GM18868 (cell line): ENCODE measurements around the gene PBOV1.

Experiments used
- ATAC-seq: cut with Tn5 transposase; IDR thresholded peaks from one replicate; pipeline ENCODE4 v1.9.1; 2021; ENCODE audit warnings: mild to moderate bottlenecking, moderate library complexity; ENCODE audit not compliant: unreplicated experiment

Gene PBOV1

DNA sequence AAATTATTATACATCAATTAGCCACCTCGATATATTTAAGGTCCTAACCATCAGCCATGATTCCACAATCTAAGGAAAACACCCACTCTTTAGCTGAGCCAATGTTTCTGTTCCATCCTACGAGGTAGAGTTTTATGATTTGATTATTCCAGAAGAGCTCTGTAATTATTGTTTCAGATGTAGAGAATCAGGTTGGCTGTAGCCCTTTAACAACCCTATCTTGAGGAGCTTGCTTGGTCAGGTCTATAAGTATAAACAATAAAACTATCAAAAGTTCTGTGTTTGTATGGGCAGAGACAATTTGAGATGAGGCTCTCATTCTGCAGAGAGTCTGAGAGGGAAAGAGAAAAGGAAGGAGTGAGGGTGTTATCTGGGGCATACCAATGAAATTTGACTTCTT, at the start of gene PBOV1:
PBOV1 (minus strand) TSS at position 43 of the 400 bp plus-strand sequence. CDS start 96 bp downstream, outside the sequence.
- no peak for ATAC-seq

DNA sequence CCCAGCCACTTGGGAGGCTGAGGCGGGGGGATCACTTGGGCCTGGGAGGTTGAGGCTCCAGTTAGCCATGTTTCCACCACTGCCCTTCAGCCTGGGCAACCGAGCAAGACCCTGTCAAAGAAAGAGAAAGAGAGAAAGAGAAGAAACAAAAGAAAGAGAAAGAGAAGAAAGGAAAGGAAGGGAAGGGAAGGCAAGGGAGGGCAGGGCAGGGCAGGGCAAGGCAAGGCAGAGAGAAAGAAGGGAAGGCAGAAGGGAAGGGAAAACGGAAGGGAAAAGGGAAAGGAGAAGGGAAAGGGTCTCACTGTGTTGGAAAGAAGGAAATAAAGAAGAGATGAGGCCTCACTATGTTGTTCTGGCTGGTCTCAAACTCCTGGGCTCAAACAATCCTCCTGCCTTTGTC, 47.8 kb upstream of the PBOV1 start:
- no peak for ATAC-seq

DNA sequence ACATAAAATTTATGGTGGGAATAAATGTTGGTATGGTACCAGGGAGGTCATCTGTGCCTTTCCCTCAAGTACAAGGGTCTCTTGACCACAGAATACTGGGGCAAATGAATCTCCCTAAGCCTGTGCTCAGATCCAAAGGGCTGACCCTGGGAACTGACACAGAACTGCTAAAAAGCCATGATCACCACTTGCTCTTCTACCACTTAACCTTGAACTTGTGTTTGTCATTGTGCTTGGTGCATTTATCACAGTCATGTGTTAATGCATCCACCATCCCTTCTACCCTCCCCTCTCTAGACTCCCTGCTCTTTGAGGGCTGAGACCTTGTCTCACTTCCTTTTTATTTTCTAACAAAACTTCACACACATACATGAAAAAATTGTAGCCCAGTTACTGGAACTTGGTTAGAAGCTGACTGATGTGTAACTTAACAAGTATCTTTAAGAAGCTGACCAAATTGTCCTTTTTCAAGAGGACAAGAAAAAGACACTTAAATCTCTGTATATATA, 46.1 kb upstream of the PBOV1 start:
- no peak for ATAC-seq

DNA sequence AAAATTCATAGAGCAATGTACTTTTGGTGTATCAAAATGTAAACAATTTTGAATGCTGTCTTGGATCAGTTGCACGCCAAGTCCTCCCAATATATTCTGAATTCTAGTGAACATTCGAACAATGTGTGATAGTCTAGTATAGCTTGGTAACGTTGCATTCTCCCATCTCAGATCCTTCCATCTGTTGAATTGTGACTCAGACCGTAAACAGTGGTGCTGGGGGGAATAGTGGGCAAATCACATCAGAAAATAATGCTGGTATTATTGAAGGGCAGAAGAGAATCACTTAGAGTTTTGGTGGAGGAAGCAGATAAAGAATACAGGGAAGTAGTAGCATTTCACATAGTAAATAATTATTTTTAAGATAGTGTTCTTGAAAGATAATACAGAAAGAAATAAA, 45.7 kb upstream of the PBOV1 start:
- no peak for ATAC-seq

DNA sequence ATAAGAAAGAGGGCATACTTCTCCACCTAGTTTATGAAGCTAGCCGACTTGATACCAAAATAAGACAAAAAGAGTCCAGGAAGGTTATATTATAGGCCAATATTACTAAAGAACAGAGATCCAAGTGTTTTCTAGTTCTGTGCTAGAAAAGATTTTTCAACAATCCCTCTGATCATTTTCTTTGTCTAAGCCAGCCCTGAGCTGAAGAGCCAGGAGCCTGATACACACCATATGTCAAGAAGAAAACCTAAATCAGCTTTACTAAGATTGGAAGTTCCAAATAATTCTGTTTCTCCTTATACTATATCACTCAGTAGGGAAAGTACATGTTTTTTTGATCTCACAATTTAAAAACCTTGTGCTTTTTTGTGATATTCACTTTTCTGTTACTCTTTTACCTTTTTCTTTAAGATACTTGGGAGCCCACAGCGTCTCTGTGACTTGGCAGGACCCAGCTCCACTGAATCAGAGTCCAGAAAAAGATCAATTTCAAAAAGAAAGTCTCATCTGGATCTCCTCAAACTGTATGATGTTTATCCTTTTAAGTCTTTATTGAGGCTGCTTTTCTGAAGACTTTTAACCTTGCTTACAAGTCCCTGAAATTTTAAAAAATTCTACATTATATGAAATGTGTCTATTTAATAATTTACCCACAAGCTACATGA, 43.0 kb upstream of the PBOV1 start:
- no peak for ATAC-seq

DNA sequence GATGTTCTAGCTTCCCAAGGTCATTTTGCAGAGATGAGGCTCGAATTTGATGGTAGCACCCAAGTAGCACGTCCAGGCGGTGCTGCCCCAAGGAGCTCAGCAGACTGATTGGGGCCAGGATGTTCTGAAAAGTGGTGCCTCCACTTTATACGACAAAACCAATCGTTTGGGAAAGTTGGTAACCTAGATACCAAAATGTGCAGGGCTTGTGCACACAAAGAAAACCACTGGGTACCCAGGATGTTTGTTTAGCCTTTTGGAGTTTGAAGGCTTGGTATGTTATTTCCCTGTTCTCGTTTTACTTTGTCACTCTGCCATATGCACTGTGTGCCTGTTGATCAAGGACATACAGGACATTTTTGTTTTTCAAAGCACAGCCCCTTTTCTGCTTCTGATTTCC, 40.7 kb upstream of the PBOV1 start:
- ATAC-seq, result no peak

DNA sequence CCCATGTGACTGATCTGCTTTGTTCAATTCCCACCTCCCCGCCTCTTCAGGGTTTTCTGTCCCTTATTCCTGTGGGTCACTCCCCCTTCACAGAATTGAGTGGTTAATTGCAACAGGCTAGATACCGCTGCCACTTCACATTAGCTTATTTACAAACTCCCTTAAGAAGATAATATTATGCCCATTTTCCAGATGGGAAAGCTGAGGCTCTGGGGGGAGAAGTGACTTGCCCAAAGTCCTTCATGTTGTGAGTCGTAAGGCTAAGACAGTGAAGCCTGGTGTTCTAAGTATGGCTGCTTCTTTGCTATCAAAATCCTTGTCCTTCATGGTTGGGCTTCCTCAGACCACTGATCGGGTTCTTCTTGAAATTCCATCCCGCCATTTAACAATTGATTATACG, 39.9 kb upstream of the PBOV1 start:
- ATAC-seq, result no peak

DNA sequence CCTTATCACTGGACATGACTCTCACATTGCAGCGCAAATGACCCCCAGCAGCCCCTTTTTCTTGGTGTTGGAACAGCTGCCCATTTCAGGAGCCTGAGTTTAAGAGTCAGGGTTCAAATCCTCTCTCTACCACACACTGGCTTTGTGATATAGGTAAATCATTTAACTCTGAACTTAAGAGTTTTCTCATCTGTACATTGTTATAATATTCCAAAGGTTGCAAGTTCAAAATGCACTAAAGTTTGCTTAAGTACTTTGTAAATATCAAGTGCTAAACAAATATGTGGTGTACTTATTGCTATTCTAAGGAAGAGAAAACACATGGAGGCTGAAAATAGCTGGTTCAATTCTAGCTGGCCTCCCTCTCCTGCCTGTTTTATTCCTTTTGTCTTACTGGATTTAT, 39.3 kb upstream of the PBOV1 start:
- ATAC-seq, result no peak

DNA sequence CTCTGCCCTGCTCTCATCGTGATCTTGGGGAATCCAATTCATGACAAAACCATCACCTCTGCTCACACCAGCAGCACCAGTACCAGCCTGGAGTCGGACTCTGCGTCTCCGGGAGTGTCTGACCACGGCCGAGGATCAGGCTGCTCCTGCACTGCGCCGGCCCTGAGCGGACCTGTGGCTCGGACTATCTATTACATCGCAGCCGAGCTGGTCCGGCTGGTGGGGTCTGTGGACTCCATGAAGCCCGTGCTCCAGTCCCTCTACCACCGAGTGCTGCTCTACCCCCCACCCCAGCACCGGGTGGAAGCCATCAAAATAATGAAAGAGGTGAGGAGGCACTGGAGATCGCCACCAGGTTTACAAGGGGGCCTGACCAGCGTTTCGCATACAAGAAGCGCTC, 37.2 kb upstream of the PBOV1 start:
- ATAC-seq, result no peak

DNA sequence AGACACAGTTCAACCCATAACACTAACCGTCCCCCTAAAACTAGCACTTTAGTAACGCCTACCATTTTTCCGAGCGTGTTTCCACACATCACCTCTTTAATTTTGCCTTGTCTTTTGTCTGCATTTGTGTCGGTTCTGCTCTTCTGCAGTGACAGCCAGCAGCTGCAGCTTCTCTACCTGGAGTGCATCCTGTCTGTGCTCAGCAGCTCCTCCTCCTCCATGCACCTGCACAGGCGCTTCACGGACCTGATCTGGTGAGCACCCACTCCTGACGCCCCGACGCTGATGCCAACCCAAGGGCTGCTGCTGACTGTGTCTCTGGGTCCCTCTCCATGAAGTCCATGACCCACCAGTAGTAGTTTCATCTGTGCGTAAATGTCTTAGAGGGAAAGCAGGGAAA, 35.4 kb upstream of the PBOV1 start:
- ATAC-seq, result no peak

DNA sequence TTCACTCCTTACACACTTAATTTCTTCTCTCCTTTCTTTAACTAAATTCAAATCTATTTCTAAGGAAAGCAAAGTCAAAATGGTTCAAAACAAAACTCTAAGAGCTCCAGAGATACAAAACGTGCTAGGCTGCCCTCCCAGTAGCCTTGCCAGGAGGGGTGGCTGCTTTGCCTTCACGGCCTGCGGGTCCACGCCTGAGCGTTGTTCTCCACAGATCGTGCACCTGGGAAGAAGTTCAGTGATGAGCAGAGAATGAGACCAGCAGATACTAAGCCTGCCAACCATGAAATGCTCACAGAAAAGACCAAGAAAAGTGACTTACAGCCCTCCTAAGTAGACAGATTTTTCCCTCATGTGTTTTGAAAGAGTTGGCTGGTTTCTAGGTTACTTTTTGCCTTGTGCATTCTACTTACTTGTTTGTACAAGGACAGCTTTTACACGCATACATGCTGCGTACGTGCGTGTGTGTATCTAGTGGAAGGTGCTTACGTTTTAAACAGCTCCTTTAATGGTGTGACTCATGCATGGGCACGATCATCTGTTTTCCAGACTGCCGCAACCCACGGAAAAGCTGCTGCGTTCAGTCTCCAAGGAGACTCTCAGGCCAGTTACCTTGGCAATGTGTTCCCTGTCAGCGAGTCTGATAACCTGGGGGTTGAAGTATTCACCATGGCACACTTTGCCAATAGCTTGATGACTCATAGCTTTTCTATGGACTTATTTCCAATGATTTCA, 32.4 kb upstream of the PBOV1 start:
- no peak for ATAC-seq

DNA sequence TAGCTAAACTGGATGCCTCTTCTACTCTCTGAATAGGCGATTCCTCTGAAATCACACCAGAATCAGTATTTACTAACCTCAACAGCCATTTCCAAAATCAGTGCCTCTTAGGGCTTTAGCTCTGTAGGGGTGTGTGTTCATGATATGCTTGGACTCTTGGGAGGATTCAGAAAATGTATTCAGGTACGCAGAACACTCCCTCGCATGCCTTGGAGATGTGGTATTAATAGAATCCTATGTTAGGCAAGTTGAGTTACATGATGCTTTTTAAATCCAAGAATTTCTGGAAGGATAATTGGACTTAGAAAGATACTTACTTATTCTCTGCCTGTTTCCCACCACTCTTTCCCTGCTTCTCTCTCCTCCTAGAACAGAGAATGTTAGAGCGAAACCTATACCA, 31.8 kb upstream of the PBOV1 start:
- no peak for ATAC-seq

DNA sequence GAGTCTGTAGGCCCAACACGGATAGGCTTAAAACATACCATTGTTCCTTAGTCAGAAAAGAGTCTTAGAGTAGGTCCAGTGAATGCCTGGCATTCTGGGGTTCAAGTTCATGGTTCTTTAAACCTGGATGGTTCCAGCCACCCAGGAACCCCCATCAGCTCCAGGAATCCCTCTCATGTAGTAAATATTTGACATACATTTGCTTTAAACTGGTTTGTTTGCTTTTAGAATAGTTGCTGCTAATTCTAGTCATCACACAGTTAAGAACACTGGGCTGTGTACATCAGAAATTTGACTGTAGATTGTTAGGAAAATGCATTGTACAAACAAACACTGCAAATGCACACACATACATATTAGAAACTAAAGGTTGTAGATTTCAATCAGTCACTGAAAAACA, 30.6 kb upstream of the PBOV1 start:
- no peak for ATAC-seq

DNA sequence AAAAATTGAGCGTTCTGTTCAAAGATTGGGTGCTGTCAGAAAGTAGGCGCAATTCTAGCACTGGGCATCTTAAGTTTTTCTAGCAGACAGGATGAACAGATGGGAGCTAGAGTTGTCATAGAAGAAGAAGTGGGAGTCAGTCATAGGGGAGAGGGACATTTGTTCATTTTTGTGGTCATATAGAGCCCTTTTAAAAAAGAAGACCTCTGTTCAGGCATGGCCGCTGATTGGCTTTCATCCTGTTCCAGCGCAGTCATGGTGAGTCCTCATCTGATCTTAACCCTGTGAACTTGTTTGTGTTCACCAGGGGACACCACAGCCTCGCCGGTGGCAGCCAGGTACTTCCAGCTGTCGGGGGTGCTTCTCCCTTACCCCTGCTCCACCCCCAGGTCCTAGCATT, 29.7 kb upstream of the PBOV1 start:
- ATAC-seq, result no peak

DNA sequence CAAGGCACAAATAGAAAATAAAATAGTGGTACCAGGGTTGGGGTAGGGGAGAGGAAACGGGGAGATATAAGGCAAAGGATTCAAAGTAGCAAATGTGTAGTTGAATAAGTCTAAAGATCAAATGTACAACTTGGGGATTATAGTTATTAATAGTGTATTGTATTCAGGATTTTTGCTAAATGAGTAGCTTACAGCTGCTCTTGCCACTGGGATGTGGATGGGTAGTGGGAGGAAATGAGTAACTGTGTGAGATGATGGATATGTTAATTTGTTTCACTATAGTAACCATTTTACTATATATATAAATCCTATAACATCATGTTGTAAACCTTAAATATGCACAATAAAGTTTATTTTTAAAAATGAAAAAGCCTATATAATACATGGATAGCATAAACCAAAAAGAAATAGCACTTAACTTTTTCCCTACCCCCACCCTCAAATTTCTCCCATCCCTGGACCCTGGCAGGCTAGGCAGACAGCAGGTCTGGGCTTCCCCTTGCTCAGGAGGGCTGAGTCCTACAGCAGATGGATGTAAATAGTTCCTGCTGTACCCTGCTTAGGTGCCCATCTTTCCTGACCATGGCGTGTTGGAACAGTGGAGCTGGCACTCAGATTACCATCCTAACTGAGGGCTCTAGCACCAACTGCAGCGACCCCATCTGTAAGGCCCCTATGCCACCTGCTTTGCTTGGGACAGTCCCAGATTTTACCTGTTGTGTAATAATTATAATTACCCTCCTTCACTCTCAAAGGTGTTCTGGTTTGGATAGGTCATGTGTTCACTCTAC, 28.6 kb upstream of the PBOV1 start:
- ATAC-seq, result no peak

DNA sequence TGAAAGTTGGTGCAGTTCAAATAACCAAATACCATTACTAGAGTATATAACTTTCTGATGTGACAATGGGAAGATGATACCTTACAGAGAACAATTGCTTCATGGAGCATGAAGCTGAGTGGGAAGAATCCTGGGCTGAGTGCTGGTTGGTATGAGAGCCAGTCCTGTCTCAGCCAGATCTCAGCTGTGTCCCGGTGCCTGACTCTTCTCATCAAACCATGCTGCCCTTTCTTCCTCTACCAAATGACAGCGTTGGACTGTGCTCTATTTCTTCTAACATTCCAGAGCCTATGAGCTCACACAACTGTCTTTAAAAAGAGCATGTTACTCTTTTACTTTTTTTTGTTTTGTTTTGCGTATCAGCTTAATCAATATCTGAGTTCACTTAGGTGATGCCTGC, 27.5 kb upstream of the PBOV1 start:
- ATAC-seq, result no peak

DNA sequence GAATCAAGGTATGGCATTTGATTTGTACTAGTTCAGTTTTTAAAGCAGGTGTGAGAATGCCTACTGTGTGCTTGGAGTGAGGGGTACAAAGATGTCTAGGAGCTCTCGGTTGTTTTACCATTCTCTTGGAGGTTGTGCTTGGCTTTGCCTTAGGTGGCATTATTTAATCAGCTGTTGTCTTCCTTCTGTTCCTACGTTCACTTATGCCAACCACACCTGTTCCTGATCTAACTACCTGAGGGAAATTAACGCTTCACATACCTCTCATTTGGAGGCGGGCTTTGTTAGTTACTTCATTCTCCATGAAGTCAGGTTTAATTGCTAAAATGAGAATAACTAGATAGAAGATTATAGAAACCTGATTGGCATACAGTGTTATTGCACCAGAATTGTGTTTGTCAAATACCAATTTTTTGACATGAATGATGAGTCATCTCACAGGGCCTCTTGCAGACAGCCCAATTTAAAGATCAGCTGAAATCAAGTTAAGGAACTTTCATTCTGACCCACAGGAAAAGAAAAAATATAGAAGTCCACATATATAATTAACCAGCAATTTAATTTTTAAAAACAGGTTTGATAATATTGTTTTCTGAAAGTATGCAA, 24.8 kb upstream of the PBOV1 start:
- ATAC-seq, result no peak

DNA sequence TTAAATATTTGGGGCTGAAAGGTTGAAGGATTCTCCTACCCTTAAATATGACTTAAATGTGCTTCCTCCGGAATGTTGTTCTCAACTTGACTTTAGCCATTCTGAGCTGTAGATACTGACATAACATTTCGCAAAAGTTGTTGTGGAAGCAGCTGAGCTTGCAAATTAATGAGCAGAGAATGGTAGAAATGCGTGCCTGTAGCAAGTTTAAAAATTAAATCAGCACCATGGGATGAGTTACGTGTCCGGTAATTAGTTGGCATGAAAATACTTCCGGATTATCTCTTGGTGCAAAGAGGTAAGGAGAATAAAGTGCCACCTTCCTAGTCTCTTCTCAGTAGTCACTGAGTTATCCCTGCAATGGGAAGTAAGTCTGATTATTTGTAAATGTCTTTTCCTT, 23.6 kb upstream of the PBOV1 start:
- ATAC-seq, result no peak

DNA sequence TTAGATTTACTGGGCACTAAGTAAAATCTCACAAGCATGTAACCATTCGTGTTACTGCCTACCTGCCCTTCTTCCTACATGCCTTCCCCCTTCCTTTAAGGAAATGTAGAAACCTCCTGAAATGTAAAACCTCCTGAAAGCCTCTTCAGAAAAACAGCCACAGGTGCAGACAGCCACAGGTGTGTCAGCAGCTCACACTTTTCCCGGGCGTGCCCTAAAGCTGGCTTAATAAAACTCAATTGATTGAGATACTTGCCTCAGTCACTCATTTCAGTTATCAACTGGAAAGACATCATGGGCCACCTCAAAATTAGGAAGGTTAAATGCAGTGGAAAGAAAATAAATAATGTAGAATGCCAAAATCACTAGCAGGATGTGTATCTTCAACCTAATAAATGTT, 23.1 kb upstream of the PBOV1 start:
- no peak for ATAC-seq

DNA sequence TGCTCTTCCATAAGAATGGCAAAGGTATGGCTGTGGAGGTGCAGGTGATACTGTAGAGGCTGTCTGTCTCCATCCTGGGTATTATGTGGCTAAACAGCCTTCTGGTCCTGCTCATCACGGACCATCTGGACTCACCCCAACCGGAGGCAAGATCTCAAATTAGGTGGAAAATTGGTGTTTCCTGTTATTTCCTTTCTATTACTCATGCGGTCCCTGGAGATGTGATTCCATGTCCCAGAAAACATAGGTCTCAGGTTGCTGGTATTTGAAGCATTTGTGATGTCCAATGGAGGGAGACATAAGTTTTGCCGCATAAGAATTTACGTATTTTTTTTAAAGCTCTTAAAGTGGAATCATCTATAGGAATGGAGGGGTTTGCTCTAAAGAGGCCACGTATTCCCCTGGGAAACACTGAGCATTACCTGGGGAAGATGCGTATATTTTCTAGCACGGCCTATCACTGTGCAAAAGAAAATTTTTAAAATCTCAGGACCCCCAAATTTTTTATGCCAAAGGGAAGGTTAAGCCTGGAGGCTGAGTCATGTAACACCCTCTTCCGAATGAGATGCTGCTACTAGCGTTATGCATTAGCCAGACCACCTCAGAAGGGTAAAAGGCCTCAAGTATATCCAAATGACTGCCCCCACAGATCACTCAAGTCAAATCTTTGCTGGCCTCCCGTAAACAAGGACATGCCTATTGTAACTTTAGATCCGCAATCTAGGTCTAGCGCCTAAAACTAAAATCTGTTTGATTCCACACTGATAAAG, 22.4 kb upstream of the PBOV1 start:
- ATAC-seq, result no peak

DNA sequence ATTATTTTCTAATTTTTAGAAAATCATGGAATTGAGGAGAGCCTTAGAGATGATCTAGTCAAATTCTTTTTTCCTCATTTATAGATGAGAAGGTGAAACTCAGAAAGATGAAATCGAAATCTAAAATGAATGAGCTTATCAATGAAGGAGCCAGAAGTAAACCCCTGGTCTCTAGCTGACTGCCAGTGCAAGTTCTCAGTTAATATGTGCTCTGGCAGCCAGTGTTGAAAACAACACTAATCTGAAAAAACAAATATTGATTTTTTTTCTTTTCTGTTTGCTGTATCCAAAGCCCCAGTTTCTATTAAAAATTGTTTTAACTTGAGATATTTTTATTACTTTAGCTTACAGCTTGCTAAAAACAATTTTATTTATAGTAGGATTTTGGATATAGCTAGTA, 21.5 kb upstream of the PBOV1 start:
- no peak for ATAC-seq
